ENCODE data around the gene NEDD9. TPM values are rescaled to one million over a fixed set of nuclear protein-coding genes. Genes with fewer than 3 reads are reported as not detected.

NEDD9 gene
- total and polyA plus RNA-seq, 2 of the 13 experiments (the other 11 are each of a cell fraction or from before 2014, with no cell fraction given): 27.1 to 389 TPM

- TF ChIP-seq KLF12 (CRISPR knock-in tag; IDR thresholded peaks at IDR 0.05; ENCODE audit: borderline replicate concordance) (peak; percentile 51; the same call in 1 of the 2 replicates), RFX3 (CRISPR knock-in tag; IDR thresholded peaks at IDR 0.05) (no peak), RXRB (CRISPR knock-in tag; IDR thresholded peaks at IDR 0.05; ENCODE audit: borderline replicate concordance) (peak; percentile 95), ZNF691 (CRISPR knock-in tag; IDR thresholded peaks at IDR 0.05; ENCODE audit: borderline replicate concordance, low read depth) (peak; percentile 91; the same call in 1 of the 2 replicates), SIX1 (CRISPR knock-in tag; IDR thresholded peaks at IDR 0.05; ENCODE audit: borderline replicate concordance) (peak; percentile 90; the same call in 1 of the 2 replicates), SIX4 (CRISPR knock-in tag; IDR thresholded peaks at IDR 0.05) (peak; percentile 70; the same call in 1 of the 2 replicates), HOMEZ (CRISPR knock-in tag; IDR thresholded peaks at IDR 0.05; ENCODE audit: low read depth) (peak; percentile 46), SCMH1 (CRISPR knock-in tag; IDR thresholded peaks at IDR 0.05; ENCODE audit: borderline replicate concordance) (no peak), HNRNPLL (IDR thresholded peaks at IDR 0.05; ENCODE audit: low read depth, low read length, poor library complexity, severe bottlenecking) (no peak), ZNF407 (CRISPR knock-in tag; IDR thresholded peaks at IDR 0.05; ENCODE audit: not compliant biosample characterization) (no peak), MTA1 (CRISPR knock-in tag; IDR thresholded peaks at IDR 0.05; ENCODE audit: borderline replicate concordance) (peak; percentile 90), ZNF569 (CRISPR knock-in tag; IDR thresholded peaks at IDR 0.05; ENCODE audit: borderline replicate concordance) (no peak)
- TF ChIP-seq, protein P1, sequence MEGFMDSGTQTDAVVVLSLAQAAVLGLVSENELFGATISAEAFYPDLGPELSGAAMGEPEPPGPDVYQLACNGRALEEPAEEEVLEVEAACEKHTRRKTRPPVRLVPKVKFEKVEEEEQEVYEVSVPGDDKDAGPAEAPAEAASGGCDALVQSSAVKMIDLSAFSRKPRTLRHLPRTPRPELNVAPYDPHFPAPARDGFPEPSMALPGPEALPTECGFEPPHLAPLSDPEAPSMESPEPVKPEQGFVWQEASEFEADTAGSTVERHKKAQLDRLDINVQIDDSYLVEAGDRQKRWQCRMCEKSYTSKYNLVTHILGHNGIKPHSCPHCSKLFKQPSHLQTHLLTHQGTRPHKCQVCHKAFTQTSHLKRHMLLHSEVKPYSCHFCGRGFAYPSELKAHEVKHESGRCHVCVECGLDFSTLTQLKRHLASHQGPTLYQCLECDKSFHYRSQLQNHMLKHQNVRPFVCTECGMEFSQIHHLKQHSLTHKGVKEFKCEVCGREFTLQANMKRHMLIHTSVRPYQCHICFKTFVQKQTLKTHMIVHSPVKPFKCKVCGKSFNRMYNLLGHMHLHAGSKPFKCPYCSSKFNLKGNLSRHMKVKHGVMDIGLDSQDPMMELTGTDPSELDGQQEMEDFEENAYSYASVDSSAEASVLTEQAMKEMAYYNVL (CRISPR knock-in tag; IDR thresholded peaks at IDR 0.05; ENCODE audit: borderline replicate concordance): peak; percentile 92
- TF ChIP-seq, protein P2, sequence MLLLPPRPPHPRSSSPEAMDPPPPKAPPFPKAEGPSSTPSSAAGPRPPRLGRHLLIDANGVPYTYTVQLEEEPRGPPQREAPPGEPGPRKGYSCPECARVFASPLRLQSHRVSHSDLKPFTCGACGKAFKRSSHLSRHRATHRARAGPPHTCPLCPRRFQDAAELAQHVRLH (CRISPR knock-in tag; IDR thresholded peaks at IDR 0.05; ENCODE audit: borderline replicate concordance, low read depth): 0 out of 2 replicates have a peak, but pooled peaks have one; percentile 46
These were observed 530 bp upstream of the NEDD9 start (continued) for GRCh38 chr6:11232770-11233626.

Data from HepG2 (cell line).